GM18907 (cell line): ENCODE results near the gene CIDEA.

Source experiments
- ATAC-seq: cut with Tn5 transposase; IDR thresholded peaks from one replicate; pipeline ENCODE4 v1.9.1; 2021; ENCODE audit warnings: mild to moderate bottlenecking, moderate library complexity; ENCODE audit not compliant: unreplicated experiment

Gene CIDEA

DNA sequence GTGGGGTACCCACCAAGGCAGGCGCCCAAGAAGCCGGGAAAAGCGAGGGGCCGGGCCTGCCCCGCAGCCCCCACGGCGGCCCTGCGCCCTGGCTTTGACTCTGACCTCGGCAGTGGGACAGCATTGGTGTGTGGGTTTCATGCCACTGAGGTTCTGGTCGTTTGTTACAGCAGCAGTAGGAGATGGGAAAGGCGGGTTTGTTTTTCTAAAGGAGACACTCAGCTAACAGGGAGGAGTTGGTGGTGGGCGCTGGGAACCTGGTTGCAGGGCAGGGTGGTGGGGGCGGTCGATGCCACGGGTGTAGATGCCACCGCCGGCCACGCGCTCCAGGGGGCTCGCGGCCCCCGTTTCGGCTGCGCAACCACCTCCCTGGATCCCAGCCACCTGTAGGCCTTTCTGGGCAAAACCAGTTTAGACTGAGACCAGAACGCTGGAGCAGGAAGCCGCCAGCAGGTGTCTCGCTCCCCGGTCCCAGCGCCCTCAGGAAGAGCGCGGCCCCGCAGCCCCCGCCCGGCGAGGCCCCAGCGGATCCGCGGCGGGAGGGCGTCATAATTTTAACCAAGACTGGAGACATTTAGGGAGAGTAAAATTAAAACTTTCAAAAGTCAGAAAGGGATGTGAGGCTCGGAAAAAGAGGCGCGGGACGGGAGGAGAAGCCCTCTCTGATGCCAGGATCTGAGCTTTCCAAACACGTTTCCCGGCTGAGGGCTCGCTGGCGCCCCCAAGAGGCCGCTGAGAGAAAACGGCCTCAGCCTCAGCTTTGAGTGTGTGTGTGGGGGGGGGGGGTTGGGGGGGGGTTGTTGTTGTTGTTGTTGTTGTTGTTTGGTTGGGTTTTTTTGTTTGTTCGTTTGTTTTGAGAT, 17.4 kb downstream of the CIDEA start:
- ATAC-seq = peak; percentile 92

DNA sequence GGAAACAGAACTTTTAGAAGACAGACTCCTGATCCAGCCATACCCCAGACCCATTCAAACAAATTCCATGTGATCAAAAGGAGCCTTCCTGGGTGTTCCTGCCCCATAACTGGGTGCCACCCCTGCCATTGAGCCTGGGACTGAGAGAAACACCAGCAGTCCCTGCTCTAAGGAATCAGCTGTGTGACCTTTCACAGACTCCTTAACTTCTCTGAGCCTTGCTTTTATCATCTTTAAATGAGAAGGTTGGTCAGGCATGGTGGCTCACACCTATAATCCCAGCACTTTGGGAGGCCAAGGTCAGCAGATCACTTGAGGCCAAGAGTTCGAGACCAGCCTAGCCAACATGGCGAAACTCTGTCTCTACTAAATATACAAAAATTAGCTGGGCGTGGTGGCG, 20.6 kb downstream of the CIDEA start:
- no peak for ATAC-seq

DNA sequence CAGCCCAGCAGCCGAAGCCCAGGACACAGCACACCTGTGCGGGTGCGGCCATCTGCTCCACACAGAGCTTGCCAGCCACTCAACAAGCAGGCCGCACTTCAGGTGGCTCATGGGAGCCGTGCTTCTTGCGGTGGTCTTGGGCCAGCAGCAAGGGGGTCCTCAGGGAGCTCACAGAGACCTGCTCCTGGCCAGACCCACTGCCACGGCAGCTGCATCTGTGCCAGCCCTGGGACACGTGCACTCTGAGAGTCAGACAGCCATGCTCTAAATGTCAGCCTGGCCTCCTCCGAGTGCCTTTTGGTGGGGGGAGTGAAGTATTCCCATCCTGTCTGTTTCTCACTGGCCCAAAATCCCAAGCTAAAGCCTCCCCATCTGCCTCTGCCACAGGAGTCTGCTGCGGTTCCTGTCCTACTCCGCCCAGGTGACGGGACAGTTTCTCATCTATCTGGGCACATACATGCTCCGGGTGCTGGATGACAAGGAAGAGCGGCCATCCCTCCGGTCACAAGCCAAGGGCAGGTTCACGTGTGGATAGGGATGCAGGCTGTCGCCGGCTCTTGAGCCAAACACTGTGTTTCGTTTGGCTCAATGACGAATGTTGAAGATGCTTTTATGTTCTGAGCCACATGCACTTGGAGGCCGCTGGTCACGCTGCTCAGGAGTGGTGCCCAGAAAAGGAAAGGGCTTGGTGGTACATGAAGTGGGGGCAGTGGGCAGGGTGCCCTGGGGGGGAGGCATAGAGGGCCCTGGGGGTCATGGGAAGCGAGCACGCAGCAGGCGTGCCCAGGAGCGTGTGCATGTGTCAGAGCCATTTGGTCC, 22.8 kb downstream of the CIDEA start:
- no peak for ATAC-seq

DNA sequence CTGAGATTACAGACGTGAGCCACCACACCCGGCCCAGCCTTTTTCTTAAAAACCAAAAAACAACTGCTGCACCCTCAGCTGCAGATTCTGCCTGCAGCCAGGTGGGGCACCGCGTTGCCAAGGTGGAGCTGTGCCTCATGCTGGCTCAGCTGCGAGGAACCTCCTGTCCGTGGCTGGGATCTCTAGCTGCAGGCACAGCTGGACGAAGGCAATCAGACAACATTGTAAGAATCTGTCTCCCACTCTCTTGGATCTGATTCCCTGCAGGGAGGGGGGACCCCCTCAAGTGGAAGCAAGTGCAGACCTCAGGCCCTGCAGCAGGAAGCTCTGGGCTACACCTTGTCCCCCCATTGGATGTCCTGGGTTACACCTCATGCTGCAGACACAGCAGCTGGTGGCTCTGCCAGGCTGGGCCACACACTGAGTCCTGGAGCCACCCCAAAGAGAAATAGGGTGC, 24.1 kb downstream of the CIDEA start:
- ATAC-seq = no peak

DNA sequence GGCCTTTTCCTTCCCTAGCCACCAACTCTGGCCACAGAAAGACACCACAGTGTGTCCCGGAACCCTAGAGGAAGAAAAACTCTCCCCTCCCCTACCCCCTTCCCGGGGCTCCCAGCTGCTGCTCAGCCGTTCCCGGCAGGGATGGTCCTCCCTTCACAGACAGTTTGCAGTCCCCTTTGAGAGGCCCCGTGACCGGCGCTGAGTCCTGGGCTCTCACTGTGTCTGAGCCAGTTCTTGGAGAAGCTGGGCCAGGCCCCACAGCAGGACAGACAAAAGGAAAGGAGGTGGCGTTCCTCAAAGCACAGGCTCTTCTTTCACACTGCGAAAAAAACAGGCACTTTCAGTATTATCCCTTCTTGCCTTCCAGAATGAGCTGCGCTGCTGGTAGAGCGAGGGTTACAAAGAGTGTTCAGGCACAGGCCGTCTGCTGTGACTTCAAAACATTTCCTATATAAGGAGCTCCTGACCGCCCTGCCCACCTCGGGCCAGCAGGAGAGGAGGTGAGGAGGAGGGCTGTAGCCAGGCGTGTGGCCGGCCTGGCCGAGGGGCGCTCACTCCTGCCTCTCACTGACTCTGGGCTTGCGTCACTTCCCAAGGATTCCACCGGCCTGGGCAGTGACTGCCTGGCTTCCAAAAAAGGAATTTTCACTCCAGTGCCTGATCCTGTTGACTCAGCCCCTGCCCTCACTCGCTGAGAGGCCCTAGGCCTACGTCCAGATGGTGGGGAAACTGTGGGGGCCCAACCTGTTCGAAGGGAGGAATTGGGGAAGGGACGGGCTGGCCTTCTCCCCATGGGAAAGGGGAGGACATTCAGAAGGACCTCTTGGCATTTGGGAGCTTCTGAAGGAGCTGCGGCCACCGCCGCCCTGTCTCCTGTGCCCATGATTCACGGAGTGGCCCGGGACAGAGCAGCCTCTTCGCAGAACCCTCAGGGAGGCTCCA, 24.9 kb downstream of the CIDEA start:
- ATAC-seq = no peak

DNA sequence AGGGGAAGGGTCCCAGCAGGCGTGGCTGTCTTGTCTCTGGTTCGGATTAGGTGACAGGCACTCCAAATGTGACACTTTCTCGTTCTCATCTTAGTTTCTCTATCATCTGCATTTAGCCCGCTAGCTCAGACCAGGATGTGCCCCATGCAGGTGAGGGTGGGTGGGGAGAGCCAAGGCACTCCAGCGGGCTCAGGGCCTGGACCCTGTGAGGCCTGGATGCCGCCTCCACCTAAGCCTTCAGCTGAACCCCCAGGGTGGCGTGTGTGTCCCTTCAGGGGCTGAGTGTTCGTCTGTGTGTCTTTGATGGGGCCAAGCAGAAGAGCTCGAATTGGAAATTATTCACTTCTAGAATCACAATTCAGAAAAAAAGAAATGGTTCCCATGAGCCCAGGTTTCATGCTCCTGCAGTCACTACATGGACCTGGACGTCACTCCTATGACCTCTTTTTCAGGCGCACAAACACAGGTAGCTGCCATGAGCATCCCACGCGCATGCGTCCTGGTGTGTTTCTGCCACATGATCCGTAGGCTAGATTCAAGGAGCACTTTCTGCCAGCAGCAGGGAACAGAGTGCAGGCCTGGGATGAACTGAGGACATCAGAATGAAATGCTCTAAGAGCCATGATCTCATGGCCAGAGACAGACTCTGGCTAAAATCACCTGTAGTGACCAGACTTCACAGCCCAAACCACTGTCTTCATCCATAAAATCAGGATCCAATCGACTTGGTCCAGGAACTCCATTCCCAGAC, 25.8 kb downstream of the CIDEA start:
- ATAC-seq = no peak

DNA sequence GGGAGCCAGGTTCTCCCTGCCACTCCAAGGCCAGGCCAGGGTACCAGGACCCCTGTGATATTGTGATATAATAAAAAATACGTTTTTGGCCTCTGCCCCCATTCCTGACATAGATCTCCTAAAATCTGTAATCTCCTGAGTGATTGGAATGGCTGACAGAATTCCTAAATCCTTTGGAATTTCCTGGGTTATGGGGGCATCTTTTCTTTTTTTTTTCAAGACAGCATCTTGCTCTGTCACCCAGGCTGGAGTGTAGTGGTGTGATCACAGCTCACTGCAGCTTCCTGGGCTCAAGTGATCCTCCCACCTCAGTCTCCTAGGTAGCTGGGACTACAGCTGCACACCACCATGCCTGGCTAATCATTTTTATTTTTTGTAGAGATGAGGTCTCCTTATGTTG, 27.7 kb downstream of the CIDEA start:
- ATAC-seq = no peak

DNA sequence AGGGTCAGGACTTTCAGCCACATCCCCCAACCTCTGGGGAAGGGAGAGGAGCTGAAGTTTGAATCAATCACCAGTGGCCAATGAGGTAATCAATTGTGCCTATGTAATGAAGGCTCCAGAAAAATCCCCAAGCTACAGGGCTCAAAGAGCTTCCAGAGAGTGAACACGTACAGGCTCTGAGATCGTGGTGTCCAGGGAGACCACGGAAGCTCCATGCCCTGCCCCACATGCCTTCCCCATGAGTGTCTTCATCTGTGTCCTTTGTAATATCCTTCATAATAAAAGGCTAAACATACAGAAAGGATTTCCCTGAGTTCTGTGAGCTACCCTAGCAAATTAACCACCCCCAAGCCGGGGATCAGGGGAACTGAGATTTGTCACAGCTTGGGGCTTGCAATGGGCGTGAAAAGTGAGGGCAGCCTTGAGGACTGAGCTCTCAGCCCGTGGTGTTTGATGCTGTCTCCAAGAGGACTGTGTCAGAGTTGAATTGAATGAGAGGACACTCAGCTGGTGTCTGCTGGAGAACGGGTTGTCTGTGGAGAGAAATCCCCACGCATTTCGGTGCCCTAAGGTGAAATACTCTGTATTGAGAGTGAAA, 28.4 kb downstream of the CIDEA start:
- ATAC-seq = no peak

DNA sequence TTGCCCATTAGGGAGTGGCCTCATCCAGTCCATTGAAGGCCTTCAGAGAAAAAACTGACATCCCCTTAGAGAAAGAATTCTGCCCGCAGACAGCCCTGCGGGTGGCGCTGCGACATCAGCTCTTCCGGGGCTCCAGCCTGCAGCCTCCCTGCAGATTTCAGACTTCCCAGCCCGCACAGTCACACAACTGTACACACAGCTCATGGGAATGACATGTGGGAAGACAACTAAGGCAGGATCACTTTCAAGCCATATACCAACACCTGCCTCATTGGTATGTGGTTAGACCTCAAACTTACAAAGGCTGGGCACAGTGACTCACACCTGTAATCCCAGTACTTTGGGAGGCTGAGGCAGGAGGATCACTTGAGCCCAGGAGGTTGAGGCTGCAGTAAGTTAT, 29.1 kb downstream of the CIDEA start:
- no peak for ATAC-seq

DNA sequence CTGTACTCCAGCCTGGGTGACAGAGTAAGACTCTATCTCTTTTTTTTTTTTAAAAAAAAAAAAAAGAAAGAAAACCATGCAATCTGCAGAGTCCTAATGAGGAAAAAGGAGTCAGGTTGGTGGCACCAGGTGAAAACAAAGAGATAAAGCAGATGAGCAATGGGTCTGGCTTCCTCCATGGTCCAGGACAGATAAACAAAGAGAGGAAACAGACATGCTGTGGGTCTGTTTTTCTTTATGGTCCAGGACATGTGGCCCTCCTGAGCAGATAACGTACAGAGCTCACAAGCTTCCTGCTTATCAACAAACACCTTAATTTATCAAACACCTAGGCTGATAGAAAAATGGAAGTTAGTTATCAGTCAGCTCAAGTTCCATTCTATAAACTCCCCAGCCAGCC, 29.5 kb downstream of the CIDEA start:
- no peak for ATAC-seq

DNA sequence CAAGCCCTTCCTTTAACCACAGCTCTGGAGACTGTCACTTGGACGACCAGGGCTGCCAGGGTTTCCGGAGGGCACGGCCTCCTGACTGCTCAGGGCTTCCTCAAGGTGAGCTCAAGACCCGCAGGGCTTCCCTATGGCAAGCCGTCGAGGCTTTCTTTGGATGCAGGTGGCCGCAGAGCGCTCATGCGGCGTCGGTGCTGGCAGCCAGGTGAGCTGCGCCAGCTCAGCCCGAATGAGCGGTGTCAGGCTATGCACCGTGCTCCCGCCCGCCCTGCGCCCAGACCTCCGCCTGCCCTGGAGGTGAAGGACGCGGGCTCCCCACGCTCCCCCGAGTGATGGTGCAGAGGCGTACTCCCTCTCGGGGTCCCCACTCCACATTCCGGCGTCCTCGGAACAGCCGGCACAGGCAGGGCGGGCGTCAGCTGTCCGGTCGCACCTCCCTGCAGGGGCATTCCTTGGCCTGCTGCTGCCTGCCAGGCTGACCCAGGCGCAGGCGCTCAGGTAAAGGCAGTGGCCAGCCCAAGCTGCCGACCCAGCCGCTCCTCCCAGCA, 33.0 kb downstream of the CIDEA start:
- ATAC-seq = no peak

DNA sequence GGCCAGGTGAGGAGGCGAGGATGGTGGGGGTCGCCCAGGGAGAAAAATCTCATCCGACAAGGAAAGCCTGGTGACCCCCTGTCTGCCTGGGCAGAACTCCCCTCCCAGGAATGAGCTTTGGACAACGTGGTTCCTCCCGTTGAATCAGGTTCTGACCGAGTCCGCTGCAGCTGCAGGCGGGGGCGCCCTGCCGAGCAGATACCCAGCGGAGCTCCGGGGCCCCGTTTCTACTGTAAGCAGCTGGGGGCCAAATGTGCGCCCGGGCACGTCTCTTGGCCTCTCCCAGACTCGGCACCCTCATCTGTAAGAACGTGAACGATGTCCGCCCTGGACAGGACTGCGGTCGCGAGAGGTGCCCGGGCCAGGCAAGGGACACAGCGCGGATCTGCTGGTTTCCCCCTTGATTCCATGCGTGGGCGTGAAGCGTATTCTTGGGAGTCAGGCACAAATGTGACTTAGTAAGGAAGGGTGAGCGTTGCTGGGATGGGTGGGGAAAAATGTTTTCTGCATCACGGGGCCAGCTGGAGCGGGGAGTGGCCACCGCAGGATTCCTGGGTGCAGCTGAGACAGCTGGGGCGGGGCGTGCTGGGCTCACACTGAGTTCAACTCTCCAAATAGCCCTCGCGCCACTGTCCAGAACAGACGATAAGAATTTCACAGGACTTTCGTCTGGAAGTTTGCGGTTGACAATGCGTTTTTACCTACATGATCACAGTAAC, 33.7 kb downstream of the CIDEA start:
- ATAC-seq = no peak

DNA sequence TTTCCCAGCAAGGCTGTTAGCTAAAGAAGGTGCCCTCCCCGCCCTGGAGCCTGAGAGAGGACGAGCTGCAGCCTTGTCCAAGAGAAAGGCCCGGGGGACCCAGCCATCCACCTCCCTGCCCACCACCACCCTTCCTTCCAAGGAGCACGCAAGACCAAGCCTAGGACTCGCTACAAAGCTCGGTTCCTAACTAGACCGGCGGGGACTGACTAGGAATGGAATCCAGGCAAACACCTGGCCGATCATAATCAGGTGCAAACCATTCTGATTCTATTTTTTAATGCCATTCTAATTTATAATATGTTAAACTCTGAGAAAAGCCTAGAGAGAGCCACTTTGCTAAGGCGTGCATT, 34.2 kb downstream of the CIDEA start:
- no peak for ATAC-seq

DNA sequence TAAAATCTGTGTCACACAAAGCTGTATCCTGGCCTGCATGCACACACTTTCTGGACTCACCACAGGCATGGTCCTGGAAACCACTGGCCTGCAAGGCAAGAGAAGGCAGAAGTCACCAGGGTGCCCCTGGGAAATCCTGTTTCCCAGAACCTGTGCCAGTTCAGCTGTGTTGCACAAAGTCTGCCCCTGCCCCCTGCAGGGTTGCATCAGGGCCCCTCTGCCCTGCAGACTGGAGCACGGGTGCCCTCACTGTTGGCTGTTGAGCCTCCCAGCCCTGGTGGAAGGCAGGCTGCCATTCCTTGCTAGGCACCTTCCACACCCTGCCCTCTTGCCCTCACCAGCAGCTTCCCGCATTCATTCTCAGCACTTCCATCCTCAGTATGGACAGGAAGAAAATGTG, 35.9 kb downstream of the CIDEA start:
- ATAC-seq = no peak

DNA sequence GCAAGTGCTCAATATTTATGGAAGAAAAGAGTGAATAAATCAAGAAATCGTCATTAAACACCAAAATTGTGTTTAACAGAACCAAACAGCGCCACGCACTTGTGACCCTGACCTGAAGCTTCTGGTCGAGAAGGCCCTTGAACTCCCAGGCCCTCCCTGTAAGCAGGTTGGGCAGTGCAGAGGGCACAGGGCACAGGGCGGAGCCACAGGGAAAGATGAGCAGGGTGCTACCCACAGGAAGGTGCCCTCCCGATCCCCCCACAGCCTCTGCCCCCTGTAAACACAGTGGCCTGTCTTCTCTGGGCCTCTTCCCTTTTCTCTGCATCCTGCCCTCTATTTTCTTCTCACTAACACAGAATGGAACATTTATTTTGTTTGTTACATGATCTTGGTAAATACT, 37.0 kb downstream of the CIDEA start:
- no peak for ATAC-seq

DNA sequence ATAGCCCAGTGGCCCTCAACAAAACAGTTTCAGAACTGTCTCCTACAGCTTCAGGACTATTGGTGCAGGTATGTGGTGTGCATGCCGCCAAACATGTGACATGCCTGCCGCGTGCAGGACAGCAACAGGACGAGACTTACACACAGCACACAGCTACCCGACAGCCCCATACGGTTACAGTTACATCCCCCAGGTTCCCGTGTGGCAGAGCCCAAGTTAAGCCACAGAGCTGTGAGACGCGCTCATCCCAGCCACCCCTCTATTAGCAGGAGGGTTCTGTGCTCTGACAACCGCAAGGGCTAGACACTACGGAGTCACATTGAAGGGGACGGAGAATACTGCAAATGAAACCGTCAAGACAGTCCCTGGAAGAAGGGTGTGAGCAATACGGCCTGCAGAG, 37.5 kb downstream of the CIDEA start:
- no peak for ATAC-seq

DNA sequence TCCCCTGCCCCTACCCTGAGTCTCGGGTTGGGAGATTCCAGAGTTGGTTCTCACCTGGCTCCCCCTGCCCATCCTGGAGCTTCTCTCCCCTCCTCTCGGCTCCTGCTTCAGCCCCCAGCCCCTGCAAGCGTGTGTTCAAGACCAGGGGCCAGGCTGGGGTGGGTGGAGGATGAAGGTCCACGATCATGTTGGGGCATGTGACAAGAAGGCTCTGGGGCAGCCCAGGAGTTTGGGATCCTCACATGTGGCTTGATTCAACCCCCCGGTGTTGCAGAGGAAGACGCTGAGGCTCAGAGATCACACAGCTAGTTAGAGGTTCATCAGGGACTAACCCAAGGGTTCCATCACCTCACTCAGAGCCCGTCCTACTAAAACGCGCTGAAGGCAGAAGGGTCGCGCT, 39.7 kb downstream of the CIDEA start:
- no peak for ATAC-seq

DNA sequence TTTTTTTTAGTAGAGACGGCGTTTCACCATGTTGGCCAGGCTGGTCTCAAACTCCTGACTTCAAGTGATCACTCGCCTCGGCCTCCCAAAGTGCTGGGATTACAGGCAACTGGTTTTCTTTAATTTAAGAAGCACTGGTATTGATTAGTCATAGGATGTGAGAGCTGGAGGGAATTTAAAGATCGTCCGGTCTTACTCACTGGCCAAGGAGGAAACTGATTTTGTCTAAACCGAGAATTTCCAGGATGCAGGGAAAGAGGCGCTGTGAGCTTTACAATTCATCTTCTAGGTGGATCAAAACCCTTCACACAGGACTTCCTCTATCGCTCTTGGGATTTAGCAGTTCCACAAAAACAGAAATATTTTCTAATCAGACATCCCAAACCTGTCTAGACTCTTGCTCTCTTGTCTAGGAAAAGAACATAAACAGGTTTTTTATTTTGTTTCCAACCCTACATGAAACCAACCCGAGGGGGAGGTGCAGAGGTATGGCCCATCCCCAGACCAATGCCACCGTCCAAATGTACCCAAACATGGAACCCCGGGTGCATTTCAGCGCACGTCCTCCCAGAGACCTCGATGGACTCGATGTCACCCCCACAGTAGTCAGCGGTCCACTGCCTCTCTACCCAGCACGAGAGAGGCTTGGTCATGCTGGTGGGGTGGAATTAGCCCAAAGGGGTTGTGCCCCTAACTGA, 41.4 kb downstream of the CIDEA start:
- no peak for ATAC-seq

DNA sequence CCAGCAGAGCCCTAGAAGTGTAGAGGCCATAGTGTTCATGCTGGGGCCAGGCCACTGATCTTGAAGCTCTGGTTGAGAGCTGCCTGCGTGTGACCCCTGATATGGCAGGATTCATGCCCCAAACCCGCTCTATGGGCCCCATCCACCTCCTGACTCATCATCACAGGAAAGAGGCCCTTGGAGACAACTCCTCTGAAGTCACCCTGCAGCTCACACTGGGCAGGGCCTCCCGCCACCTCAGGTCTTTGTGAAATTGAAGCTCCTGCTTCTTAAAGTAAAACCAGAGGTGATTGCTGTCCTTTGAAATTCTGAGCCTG, 41.9 kb downstream of the CIDEA start:
- no peak for ATAC-seq
